Progenitor cell of endocrine pancreas (in vitro differentiated cells): ENCODE measurements around the gene AMACR. TPM values are rescaled to one million over a fixed set of nuclear protein-coding genes. Genes with fewer than 3 reads are reported as not detected.

Source experiments
- DNase-seq: peaks from one replicate; pipeline ENCODE4 v3.0.0; 2021; ENCODE audit warnings: low spot score; ENCODE audit not compliant: unreplicated experiment
- H3K27ac Mint-ChIP-seq: 2 replicates; pipeline ENCODE4 v1.8.0; 2021; ENCODE audit warnings: mild to moderate bottlenecking, moderate library complexity, mixed read lengths
- H3K27me3 Mint-ChIP-seq: 2 replicates; pipeline ENCODE4 v1.8.0; 2021; ENCODE audit warnings: mixed read lengths
- H3K36me3 Mint-ChIP-seq: 2 replicates; pipeline ENCODE4 v1.8.0; 2022; ENCODE audit warnings: mixed read lengths; ENCODE audit not compliant: insufficient read depth
- H3K4me1 Mint-ChIP-seq: 2 replicates; pipeline ENCODE4 v1.8.0; 2021; ENCODE audit warnings: low read depth, mixed read lengths
- H3K4me3 Mint-ChIP-seq: 2 replicates; pipeline ENCODE4 v1.8.0; 2021; ENCODE audit warnings: low read depth, mild to moderate bottlenecking, moderate library complexity, mixed read lengths
- H3K9me3 Mint-ChIP-seq: 2 replicates; pipeline ENCODE4 v1.8.0; 2021; ENCODE audit warnings: low read depth, mixed read lengths
- CTCF ChIP-seq: fragments of 200-600 bp; sonication (generic); IDR thresholded peaks from one replicate; pipeline ENCODE4 v1.5.0; 2021; ENCODE audit warnings: antibody characterized with exemption, mild to moderate bottlenecking; ENCODE audit not compliant: unreplicated experiment
- total RNA-seq: library from RNA; stranded (reverse); gene quantifications from 2 replicates; pipeline ENCODE4 v1.2.1, GENCODE V29; 2021

AMACR gene
- total RNA-seq, 1 donor from 2014 or later, result 22.0 TPM

GRCh38 chr5:33969572-33970452 is 38.0 kb downstream of the AMACR start:
- no peak for DNase-seq

GRCh38 chr5:33968211-33969005 is 39.4 kb downstream of the AMACR start:
- no peak for TF ChIP-seq CTCF
- H3K9me3 Mint-ChIP-seq, result no peaks in the 10 kb centered on the region

More at GRCh38 chr5:33969572-33970452, 38.0 kb downstream of the AMACR start:
- peak; percentile 72 for TF ChIP-seq CTCF
- H3K27me3 Mint-ChIP-seq, result no peaks in the 10 kb centered on the region
- no peak overlapping the region for H3K27ac Mint-ChIP-seq
- no peaks in the 10 kb centered on the region for H3K9me3 Mint-ChIP-seq
- peaks cover 3% of the 10 kb centered on the region for H3K4me1 Mint-ChIP-seq
- no peak overlapping the region for H3K4me3 Mint-ChIP-seq
- no peaks in the 10 kb centered on the region for H3K36me3 Mint-ChIP-seq

GRCh38 chr5:33966805-33967204 is 41.0 kb downstream of the AMACR start:
- no peak overlapping the region for H3K4me3 Mint-ChIP-seq
- peaks cover 3% of the 10 kb centered on the region for H3K4me1 Mint-ChIP-seq

More at GRCh38 chr5:33968211-33969005, 39.4 kb downstream of the AMACR start:
- no peak for DNase-seq
- Mint-ChIP-seq H3K27me3 (no peaks in the 10 kb centered on the region), H3K27ac (no peak overlapping the region), H3K36me3 (no peaks in the 10 kb centered on the region), H3K4me1 (peaks cover 3% of the 10 kb centered on the region), H3K4me3 (no peak overlapping the region)

GRCh38 chr5:33964132-33964700 is 43.6 kb downstream of the AMACR start:
- no peak for TF ChIP-seq CTCF
- H3K4me1 Mint-ChIP-seq, result peaks cover 1% of the 10 kb centered on the region
- H3K4me3 Mint-ChIP-seq, result no peak overlapping the region
- H3K27ac Mint-ChIP-seq, result no peak overlapping the region
- no peak for DNase-seq
- H3K9me3 Mint-ChIP-seq, result no peaks in the 10 kb centered on the region
- H3K27me3 Mint-ChIP-seq, result no peaks in the 10 kb centered on the region
- H3K36me3 Mint-ChIP-seq, result no peaks in the 10 kb centered on the region

More at GRCh38 chr5:33966805-33967204, 41.0 kb downstream of the AMACR start:
- H3K27ac Mint-ChIP-seq, result no peak overlapping the region
- no peak for DNase-seq
- no peak for TF ChIP-seq CTCF
- H3K36me3 Mint-ChIP-seq, result no peaks in the 10 kb centered on the region
- no peaks in the 10 kb centered on the region for H3K27me3 Mint-ChIP-seq
- H3K9me3 Mint-ChIP-seq, result no peaks in the 10 kb centered on the region

GRCh38 chr5:33958176-33958575 is 49.7 kb downstream of the AMACR start:
- Mint-ChIP-seq H3K4me3 (no peak overlapping the region), H3K27ac (no peak overlapping the region), H3K36me3 (no peaks in the 10 kb centered on the region), H3K27me3 (no peaks in the 10 kb centered on the region), H3K4me1 (no peaks in the 10 kb centered on the region), H3K9me3 (no peaks in the 10 kb centered on the region)
- no peak for DNase-seq
- TF ChIP-seq CTCF, result no peak
